A549 (cell line): ENCODE measurements around the gene DNALI1.

Source experiments
- CTCF ChIP-seq: fragments of >200 bp; sonication (Bioruptor Twin); formaldehyde crosslinking; IDR thresholded peaks from 3 replicates; pipeline ENCODE4 v1.5.1; 2016
- EHMT2 ChIP-seq: fragments of 200-600 bp; sonication (generic); IDR thresholded peaks from 2 replicates; pipeline ENCODE4 v1.6.1; 2016; ENCODE audit warnings: antibody characterized with exemption, low read depth, mild to moderate bottlenecking, moderate library complexity

DNA sequence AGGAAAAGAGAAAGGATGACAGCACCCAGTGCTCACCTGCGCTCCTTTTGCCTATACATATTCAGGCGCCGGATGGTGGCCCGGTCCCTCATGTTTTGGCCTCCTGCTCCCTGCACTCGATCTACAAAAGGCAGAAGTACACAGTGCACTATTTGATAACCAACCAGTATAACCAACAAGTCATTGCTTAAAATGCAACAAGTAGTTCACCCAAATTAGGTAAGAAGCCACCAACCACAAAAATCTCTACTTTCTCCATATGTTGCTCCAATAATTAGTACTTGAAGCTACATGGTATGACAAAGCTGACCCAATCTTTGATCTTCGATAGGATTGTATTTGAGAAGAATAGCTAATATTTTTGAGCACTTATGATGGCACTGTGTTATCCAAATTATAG lies 37.0 kb downstream of the DNALI1 start:
- TF ChIP-seq CTCF (no peak), EHMT2 (no peak)
